ENCODE data around the gene RFXANK.

Gene RFXANK

DNA sequence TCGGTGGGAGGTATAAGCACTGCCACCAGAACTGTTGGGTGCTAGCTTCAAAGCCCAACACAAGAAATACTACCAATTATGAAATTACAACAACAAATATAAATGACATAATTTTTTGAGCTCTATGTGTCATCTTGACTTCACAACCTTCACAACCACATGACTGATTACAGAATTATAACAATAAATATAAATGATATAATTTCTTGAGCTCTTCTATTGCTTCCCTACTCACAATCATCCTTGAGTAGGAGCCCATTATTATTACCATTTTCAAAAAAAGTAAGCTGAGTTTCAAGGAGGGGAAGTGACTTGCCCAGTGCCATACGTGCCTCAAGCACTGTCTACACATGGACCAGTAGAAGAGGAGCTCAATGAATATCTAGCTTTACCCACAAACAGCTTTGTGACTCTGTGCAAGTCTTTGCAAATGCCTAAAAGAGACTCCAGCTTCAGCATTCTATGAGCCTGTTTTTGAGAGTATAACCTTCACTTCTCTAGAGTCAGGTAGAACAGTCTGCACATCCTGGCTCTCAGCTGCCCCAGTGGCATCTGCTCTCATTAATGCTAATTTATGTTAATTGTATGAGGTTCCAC, 42.3 kb downstream of the RFXANK start:
- DNase-seq (ENCODE audit: insufficient read length, low spot score) = no peak
- TF ChIP-seq CTCF (IDR thresholded peaks at IDR 0.05; ENCODE audit: insufficient read depth, missing control alignments) = no peak
- no peak for FAIRE-seq

GRCh38 chr19:19236173-19236572, 44.1 kb downstream of the RFXANK start:
- FAIRE-seq = no peak
- no peak for TF ChIP-seq CTCF (IDR thresholded peaks at IDR 0.05; ENCODE audit: insufficient read depth, missing control alignments)
- DNase-seq (ENCODE audit: insufficient read length, low spot score) = no peak

- no peak for FAIRE-seq
- no peak for DNase-seq (ENCODE audit: insufficient read length, low spot score)
- no peak for TF ChIP-seq CTCF (IDR thresholded peaks at IDR 0.05; ENCODE audit: insufficient read depth, missing control alignments)
These were observed 46.3 kb downstream of the RFXANK start for GRCh38 chr19:19238126-19238894.

GRCh38 chr19:19239675-19240074, 47.6 kb downstream of the RFXANK start:
- no peak for DNase-seq (ENCODE audit: insufficient read length, low spot score)
- TF ChIP-seq CTCF (IDR thresholded peaks at IDR 0.05; ENCODE audit: insufficient read depth, missing control alignments) = no peak
- no peak for FAIRE-seq

GRCh38 chr19:19240476-19240875, 48.4 kb downstream of the RFXANK start:
- DNase-seq (ENCODE audit: insufficient read length, low spot score) (no peak), FAIRE-seq (no peak)
- no peak for TF ChIP-seq CTCF (IDR thresholded peaks at IDR 0.05; ENCODE audit: insufficient read depth, missing control alignments)

- no peak for TF ChIP-seq CTCF (IDR thresholded peaks at IDR 0.05; ENCODE audit: insufficient read depth, missing control alignments)
- no peak for DNase-seq (ENCODE audit: insufficient read length, low spot score)
- no peak for FAIRE-seq
These were observed 58.2 kb downstream of the RFXANK start for GRCh38 chr19:19250196-19250801.
